Aortic smooth muscle cell (primary cell): ENCODE data around the gene LGALS13. TPM values are rescaled to one million over a fixed set of nuclear protein-coding genes. Genes with fewer than 3 reads are reported as not detected.

Source experiments
- total RNA-seq: library from RNA; depleted of rRNA; stranded (reverse); fragments of >200 nt; gene quantifications from 2 replicates; pipeline ENCODE4 v1.2.3, GENCODE V29; 2014

Gene LGALS13, protein sequence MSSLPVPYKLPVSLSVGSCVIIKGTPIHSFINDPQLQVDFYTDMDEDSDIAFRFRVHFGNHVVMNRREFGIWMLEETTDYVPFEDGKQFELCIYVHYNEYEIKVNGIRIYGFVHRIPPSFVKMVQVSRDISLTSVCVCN
- total RNA-seq = not detected in 2 replicates

DNA sequence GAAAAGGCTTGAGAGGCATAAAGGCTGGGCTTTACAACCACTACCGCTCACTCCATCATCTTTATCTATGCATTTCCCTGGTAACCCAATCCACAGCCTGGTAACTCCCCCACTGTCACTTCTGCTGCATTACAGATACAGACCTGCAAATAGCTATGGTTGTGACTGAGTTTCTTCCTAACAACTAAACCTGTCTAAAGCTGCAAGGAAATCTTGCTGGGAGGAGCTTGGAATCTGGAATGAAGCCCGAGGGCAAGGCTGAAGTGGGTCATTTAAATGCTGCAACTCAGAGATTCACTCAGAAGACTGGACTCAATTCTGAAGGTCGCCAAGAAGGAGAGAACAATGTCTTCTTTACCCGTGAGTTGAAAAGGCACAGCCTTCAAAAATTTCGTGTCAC, at the start of gene LGALS13:
LGALS13 (plus strand) TSS at position 301 of the 400 bp plus-strand sequence; CDS start at position 346, 45 bp downstream.

GRCh38 chr19:39655613-39656012, 53.3 kb downstream of the LGALS13 start, which contains the start of gene LGALS16:
Gene LGALS16 (plus strand): TSS chr19:39655913. CDS start chr19:39655962, 49 bp downstream.

Other genes starting within 250 kb of the LGALS13 start
- gene PAF1, start 211.4 kb upstream of the LGALS13 start, total RNA-seq = 44.8 and 65.8 TPM in 2 replicates
- gene MED29, start 211.1 kb upstream of the LGALS13 start, total RNA-seq = 13.9 and 14.5 TPM in 2 replicates
- gene ZFP36, start 195.7 kb upstream of the LGALS13 start, total RNA-seq = 2.5 and 5.2 TPM in 2 replicates
- gene PLEKHG2, start 189.9 kb upstream of the LGALS13 start, total RNA-seq = 18.1 and 29.5 TPM in 2 replicates
- gene RPS16, start 166.6 kb upstream of the LGALS13 start, total RNA-seq = 38.5 and 131 TPM in 2 replicates
- gene SUPT5H, start 156.9 kb upstream of the LGALS13 start, total RNA-seq = 58.9 and 87.9 TPM in 2 replicates
- 50.5 and 68.8 TPM in 2 replicates for gene TIMM50, start 121.7 kb upstream of the LGALS13 start, total RNA-seq
- 0.06 TPM in 1 of 2 replicates, not detected in the other for gene DLL3, start 103.6 kb upstream of the LGALS13 start, total RNA-seq
- gene SELENOV, start 87.4 kb upstream of the LGALS13 start, total RNA-seq = not detected in 2 replicates
- 3.4 and 4.2 TPM in 2 replicates for gene EID2B, start 69.7 kb upstream of the LGALS13 start, total RNA-seq
- 10.1 and 11.9 TPM in 2 replicates for gene EID2, start 62.4 kb upstream of the LGALS13 start, total RNA-seq
- not detected in 2 replicates for gene LGALS16, start 53.4 kb downstream of the LGALS13 start, total RNA-seq
- not detected in 2 replicates for gene LGALS14, start 102.0 kb downstream of the LGALS13 start, total RNA-seq
- not detected in 2 replicates for gene CLC, start 135.5 kb downstream of the LGALS13 start, total RNA-seq
- gene LEUTX, start 176.3 kb downstream of the LGALS13 start, total RNA-seq = not detected in 2 replicates
- gene DYRK1B, start 231.6 kb downstream of the LGALS13 start, total RNA-seq = 8.6 and 14.1 TPM in 2 replicates
- 152 and 200 TPM in 2 replicates for gene FBL, start 243.9 kb downstream of the LGALS13 start, total RNA-seq